Measurements from ENCODE around the gene FREM3.

GRCh38 chr4:143721317-143721716, 20.8 kb upstream of the FREM3 start:
- no peak for TF ChIP-seq POLR2A (IDR thresholded peaks at IDR 0.05)
- TF ChIP-seq CTCF (IDR thresholded peaks at IDR 0.05): no peak

Data from tibial nerve (tissue), 3 donors.